ENCODE results near the gene BNC2. TPM values are rescaled to one million over a fixed set of nuclear protein-coding genes. Genes with fewer than 3 reads are reported as not detected.

Gene BNC2
- polyA plus RNA-seq, 4 donors = 0.81 to 11.1 (median 1.3) TPM; not detected in 1

DNA sequence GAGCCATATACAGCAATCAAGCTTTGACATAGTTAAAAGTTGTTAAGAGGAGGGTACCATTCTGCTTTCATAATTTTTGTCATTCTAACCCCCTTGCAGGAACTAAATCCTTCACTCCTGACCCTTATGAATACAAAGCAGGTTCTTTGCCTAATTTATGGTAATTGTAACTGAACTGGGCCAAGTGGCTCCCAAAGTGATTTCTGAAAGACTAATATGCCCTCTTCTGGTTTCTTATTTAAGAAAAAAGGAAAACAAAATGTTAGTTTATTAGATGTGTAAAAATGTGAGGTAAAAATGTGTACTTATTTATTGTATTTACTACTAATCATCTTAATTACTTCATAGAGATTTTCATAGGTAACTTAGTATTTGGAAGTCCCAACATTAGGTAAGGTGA lies 268.5 kb downstream of the BNC2 start:
- H3K9me3 ChIP-seq (ENCODE audit: control insufficient read depth in 2 of 2, insufficient read depth in 1 of 2, low read depth in 1 of 2, low read length in 1 of 2) = no peaks in the 10 kb centered on the region
- H3K4me1 ChIP-seq (ENCODE audit: control insufficient read depth in 3 of 3, insufficient read depth in 2 of 3, low read depth in 1 of 3, low read length in 2 of 3) = no peaks in the 10 kb centered on the region
- no peak for DNase-seq
- H3K27ac ChIP-seq (ENCODE audit: low read depth in 1 of 3, low read length in 2 of 3) = no peak overlapping the region
- no peaks in the 10 kb centered on the region for H3K27me3 ChIP-seq (ENCODE audit: control insufficient read depth in 3 of 3, insufficient read depth in 3 of 3, low read length in 3 of 3)
- no peak overlapping the region for H3K4me3 ChIP-seq (ENCODE audit: low read depth in 1 of 3, low read length in 3 of 3)
- no peak for FAIRE-seq
- no peaks in the 10 kb centered on the region for H3K36me3 ChIP-seq (ENCODE audit: control insufficient read depth in 3 of 3, insufficient read depth in 2 of 3, low read depth in 1 of 3, low read length in 3 of 3)

DNA sequence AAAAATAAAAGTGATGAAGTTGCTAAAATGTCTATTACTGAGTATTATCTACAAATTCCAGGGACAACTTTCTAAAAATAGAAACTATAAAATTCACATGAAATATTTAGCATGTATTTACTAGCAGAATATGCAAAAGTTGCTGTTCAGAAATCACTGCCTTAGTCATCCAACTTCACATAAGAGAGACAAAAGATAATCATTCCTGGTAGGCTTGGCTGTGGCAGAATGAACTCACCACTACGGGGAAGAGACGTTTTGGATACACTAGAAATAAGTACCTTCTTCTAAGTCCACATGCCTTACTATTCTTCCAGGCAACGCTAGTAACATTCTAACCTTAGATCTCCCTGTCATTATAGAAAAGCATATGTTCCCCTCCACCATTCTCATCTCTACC lies 272.2 kb downstream of the BNC2 start:
- no peaks in the 10 kb centered on the region for H3K36me3 ChIP-seq (ENCODE audit: control insufficient read depth in 3 of 3, insufficient read depth in 2 of 3, low read depth in 1 of 3, low read length in 3 of 3)
- FAIRE-seq = no peak

DNA sequence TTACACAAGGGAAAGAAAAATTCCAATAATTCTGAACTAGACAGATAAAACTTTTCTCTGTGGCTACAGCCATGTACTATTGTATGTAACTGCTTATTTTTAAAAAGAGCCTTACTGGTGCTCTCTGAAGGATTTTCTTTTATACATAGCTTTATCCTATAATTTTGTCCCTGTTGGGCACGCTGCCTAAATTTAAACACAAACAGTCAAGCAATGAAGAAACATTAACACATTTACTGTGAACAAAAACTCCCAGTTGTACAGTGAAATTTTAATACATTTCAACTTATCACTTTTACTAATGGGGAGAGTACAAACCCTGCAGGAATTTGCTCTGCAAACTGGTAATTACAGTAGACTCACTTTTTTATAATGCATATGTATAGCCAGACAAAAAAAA lies 273.3 kb downstream of the BNC2 start:
- Histone ChIP-seq H3K9me3 (ENCODE audit: control insufficient read depth in 2 of 2, insufficient read depth in 1 of 2, low read depth in 1 of 2, low read length in 1 of 2) (no peaks in the 10 kb centered on the region), H3K4me1 (ENCODE audit: control insufficient read depth in 3 of 3, insufficient read depth in 2 of 3, low read depth in 1 of 3, low read length in 2 of 3) (no peaks in the 10 kb centered on the region), H3K4me3 (ENCODE audit: low read depth in 1 of 3, low read length in 3 of 3) (no peak overlapping the region), H3K36me3 (ENCODE audit: control insufficient read depth in 3 of 3, insufficient read depth in 2 of 3, low read depth in 1 of 3, low read length in 3 of 3) (no peaks in the 10 kb centered on the region), H3K27me3 (ENCODE audit: control insufficient read depth in 3 of 3, insufficient read depth in 3 of 3, low read length in 3 of 3) (no peaks in the 10 kb centered on the region), H3K27ac (ENCODE audit: low read depth in 1 of 3, low read length in 2 of 3) (no peak overlapping the region)
- no peak for DNase-seq
- 71 to 95% (median 79%) methylated on average over 1 of the region's 1 CpG for WGBS, 3 donors
- no peak for FAIRE-seq

More for the DNA sequence above, 272.2 kb downstream of the BNC2 start:
- no peak for DNase-seq
- WGBS, 3 donors = 72 to 74% (median 73%) methylated on average over 3 of the region's 3 CpGs
- H3K4me1 ChIP-seq (ENCODE audit: control insufficient read depth in 3 of 3, insufficient read depth in 2 of 3, low read depth in 1 of 3, low read length in 2 of 3) = no peaks in the 10 kb centered on the region
- H3K9me3 ChIP-seq (ENCODE audit: control insufficient read depth in 2 of 2, insufficient read depth in 1 of 2, low read depth in 1 of 2, low read length in 1 of 2) = no peaks in the 10 kb centered on the region
- no peaks in the 10 kb centered on the region for H3K27me3 ChIP-seq (ENCODE audit: control insufficient read depth in 3 of 3, insufficient read depth in 3 of 3, low read length in 3 of 3)
- no peak overlapping the region for H3K4me3 ChIP-seq (ENCODE audit: low read depth in 1 of 3, low read length in 3 of 3)
- H3K27ac ChIP-seq (ENCODE audit: low read depth in 1 of 3, low read length in 2 of 3) = no peak overlapping the region

DNA sequence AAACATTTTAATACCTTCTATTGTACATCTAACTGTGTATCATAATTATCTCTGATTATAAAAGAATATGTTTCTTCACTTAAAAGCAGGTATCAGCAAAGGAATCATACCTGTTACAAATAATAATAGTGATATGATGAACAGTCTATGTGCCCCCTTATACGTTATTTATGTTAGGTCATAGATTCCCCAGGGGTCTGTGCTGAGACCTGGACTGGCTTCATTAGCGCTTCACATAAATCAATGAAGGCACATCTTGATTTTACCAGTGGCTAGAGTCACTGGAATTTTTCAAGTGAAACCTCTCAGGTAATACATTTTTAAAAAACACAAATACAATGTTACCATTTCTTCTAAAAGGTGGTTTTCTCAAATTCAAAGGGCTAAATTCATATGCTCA lies 275.2 kb downstream of the BNC2 start:
- WGBS, 3 donors = 90 to 93% (median 90%) methylated on average over 2 of the region's 2 CpGs
- DNase-seq = no peak
- Histone ChIP-seq H3K4me3 (ENCODE audit: low read depth in 1 of 3, low read length in 3 of 3) (no peak overlapping the region), H3K27me3 (ENCODE audit: control insufficient read depth in 3 of 3, insufficient read depth in 3 of 3, low read length in 3 of 3) (no peaks in the 10 kb centered on the region), H3K9me3 (ENCODE audit: control insufficient read depth in 2 of 2, insufficient read depth in 1 of 2, low read depth in 1 of 2, low read length in 1 of 2) (no peaks in the 10 kb centered on the region), H3K4me1 (ENCODE audit: control insufficient read depth in 3 of 3, insufficient read depth in 2 of 3, low read depth in 1 of 3, low read length in 2 of 3) (no peaks in the 10 kb centered on the region), H3K27ac (ENCODE audit: low read depth in 1 of 3, low read length in 2 of 3) (no peak overlapping the region), H3K36me3 (ENCODE audit: control insufficient read depth in 3 of 3, insufficient read depth in 2 of 3, low read depth in 1 of 3, low read length in 3 of 3) (no peaks in the 10 kb centered on the region)
- FAIRE-seq = no peak

DNA sequence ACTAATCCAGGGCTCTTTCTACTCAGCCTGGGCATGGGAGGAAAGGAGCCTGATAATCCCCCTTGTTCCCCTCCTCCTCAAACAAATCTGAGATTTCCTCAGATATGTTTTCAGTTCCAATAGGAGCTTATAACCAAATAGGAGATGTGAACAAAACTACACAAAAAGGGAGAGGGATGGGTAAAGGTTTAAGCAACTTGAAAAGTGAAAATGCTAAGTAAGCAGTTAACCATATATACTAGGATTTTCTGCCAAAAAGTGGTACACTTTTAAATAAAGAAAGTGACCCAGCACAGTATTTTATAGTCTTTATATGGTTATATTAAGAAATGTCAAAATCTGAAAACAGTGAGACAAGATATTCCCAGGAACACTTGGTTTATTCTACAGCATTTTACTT lies 275.7 kb downstream of the BNC2 start:
- Histone ChIP-seq H3K4me1 (ENCODE audit: control insufficient read depth in 3 of 3, insufficient read depth in 2 of 3, low read depth in 1 of 3, low read length in 2 of 3) (no peaks in the 10 kb centered on the region), H3K36me3 (ENCODE audit: control insufficient read depth in 3 of 3, insufficient read depth in 2 of 3, low read depth in 1 of 3, low read length in 3 of 3) (no peaks in the 10 kb centered on the region), H3K27me3 (ENCODE audit: control insufficient read depth in 3 of 3, insufficient read depth in 3 of 3, low read length in 3 of 3) (no peaks in the 10 kb centered on the region), H3K9me3 (ENCODE audit: control insufficient read depth in 2 of 2, insufficient read depth in 1 of 2, low read depth in 1 of 2, low read length in 1 of 2) (no peaks in the 10 kb centered on the region), H3K27ac (ENCODE audit: low read depth in 1 of 3, low read length in 2 of 3) (no peak overlapping the region), H3K4me3 (ENCODE audit: low read depth in 1 of 3, low read length in 3 of 3) (no peak overlapping the region)
- FAIRE-seq (no peak), DNase-seq (no peak)

DNA sequence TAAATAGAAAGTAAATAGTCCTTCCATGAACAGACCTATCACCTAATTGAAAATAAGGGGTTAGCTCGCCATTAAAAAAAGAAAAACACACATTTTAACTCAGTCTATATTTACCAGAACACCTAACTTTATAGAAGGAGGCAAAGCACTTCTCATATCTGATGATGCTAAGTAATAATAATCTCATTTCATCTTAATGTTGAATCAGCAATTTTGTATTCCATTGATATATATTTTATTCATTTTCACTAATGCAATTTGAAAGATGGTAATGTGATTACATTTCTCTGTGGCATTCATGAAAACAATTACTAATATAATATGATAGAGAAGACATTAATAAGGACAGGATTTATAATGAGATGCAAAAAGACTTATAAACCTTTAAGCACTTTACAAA lies 276.7 kb downstream of the BNC2 start:
- no peak overlapping the region for H3K27ac ChIP-seq (ENCODE audit: low read depth in 1 of 3, low read length in 2 of 3)
- no peaks in the 10 kb centered on the region for H3K9me3 ChIP-seq (ENCODE audit: control insufficient read depth in 2 of 2, insufficient read depth in 1 of 2, low read depth in 1 of 2, low read length in 1 of 2)
- H3K27me3 ChIP-seq (ENCODE audit: control insufficient read depth in 3 of 3, insufficient read depth in 3 of 3, low read length in 3 of 3) = no peaks in the 10 kb centered on the region
- no peak for DNase-seq
- FAIRE-seq = no peak
- no peaks in the 10 kb centered on the region for H3K4me1 ChIP-seq (ENCODE audit: control insufficient read depth in 3 of 3, insufficient read depth in 2 of 3, low read depth in 1 of 3, low read length in 2 of 3)
- H3K36me3 ChIP-seq (ENCODE audit: control insufficient read depth in 3 of 3, insufficient read depth in 2 of 3, low read depth in 1 of 3, low read length in 3 of 3) = no peaks in the 10 kb centered on the region
- H3K4me3 ChIP-seq (ENCODE audit: low read depth in 1 of 3, low read length in 3 of 3) = no peak overlapping the region
- 71 to 79% (median 72%) methylated on average over 1 of the region's 1 CpG for WGBS, 3 donors

DNA sequence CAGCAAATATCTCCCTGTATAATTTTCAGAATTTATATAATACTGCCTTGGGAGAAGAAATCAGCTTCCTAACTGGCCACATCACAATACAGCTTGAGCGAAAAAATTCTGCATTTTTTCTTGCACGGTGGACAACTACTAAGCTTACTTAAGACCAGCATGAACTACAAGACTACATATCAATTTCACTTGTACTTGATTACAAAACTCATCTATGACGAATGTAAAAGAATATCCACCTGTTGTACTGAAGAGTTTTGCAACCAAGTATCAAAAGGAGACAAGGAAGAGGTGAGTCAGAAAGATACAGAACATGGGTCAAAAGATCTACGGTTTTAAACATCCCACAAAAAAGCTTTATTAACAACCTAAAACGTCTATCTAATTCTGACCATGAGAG lies 279.4 kb downstream of the BNC2 start:
- Histone ChIP-seq H3K27me3 (ENCODE audit: control insufficient read depth in 3 of 3, insufficient read depth in 3 of 3, low read length in 3 of 3) (no peaks in the 10 kb centered on the region), H3K4me1 (ENCODE audit: control insufficient read depth in 3 of 3, insufficient read depth in 2 of 3, low read depth in 1 of 3, low read length in 2 of 3) (no peaks in the 10 kb centered on the region), H3K36me3 (ENCODE audit: control insufficient read depth in 3 of 3, insufficient read depth in 2 of 3, low read depth in 1 of 3, low read length in 3 of 3) (no peaks in the 10 kb centered on the region), H3K4me3 (ENCODE audit: low read depth in 1 of 3, low read length in 3 of 3) (no peak overlapping the region), H3K9me3 (ENCODE audit: control insufficient read depth in 2 of 2, insufficient read depth in 1 of 2, low read depth in 1 of 2, low read length in 1 of 2) (no peaks in the 10 kb centered on the region), H3K27ac (ENCODE audit: low read depth in 1 of 3, low read length in 2 of 3) (no peak overlapping the region)
- DNase-seq = no peak
- FAIRE-seq = no peak
- 60 to 68% (median 64%) methylated on average over 5 of the region's 5 CpGs for WGBS, 3 donors

DNA sequence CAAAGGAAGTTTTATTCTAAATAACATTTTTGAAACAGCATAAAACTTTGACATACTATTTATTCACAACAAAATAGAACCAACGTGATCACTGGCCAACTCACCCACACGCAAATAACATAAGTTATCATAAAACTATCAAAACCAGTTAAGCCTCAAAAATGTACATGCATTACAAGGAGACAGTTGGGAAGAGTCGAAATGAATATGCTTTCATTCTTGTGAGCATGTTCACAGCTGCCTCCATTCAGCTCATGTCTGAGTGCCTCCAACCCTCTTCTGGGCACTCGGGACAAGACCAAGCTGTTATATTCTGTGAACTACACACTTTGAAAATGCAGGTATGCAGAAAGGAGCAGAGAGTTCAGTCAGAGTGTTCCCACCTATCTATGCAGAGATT lies 284.9 kb downstream of the BNC2 start:
- Histone ChIP-seq H3K27ac (ENCODE audit: low read depth in 1 of 3, low read length in 2 of 3) (no peak overlapping the region), H3K27me3 (ENCODE audit: control insufficient read depth in 3 of 3, insufficient read depth in 3 of 3, low read length in 3 of 3) (no peaks in the 10 kb centered on the region), H3K9me3 (ENCODE audit: control insufficient read depth in 2 of 2, insufficient read depth in 1 of 2, low read depth in 1 of 2, low read length in 1 of 2) (no peaks in the 10 kb centered on the region), H3K4me3 (ENCODE audit: low read depth in 1 of 3, low read length in 3 of 3) (no peak overlapping the region), H3K36me3 (ENCODE audit: control insufficient read depth in 3 of 3, insufficient read depth in 2 of 3, low read depth in 1 of 3, low read length in 3 of 3) (no peaks in the 10 kb centered on the region), H3K4me1 (ENCODE audit: control insufficient read depth in 3 of 3, insufficient read depth in 2 of 3, low read depth in 1 of 3, low read length in 2 of 3) (no peaks in the 10 kb centered on the region)
- 72 to 79% (median 77%) methylated on average over 4 of the region's 4 CpGs for whole genome bisulfite sequencing, 3 donors
- DNase-seq (no peak), FAIRE-seq (no peak)

DNA sequence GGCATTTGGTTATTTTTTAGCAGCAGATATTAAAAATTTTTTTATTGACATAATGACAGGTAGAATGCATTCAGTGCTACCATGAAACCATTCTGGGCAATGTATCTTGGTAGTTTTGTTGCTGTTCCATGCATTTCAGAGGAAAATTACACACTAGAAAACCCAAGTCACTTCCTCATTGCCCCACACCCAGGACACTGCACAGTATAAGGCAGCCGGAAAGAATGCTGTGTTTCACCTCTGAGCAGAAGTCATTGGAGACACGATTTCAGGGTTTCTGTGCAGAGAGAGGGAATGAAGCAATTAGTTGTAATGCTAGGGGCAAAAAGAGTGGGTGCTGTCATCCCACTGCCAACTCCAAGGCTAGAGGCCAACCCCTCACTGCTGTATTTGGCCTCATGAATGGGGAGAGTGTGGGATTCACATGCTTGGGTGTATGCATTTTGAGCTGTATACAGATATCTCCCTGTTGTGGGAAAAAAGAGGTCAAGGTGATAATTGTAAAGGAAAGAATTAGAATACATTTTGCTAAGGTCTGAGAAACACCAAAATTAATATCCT lies 290.5 kb downstream of the BNC2 start:
- Histone ChIP-seq H3K36me3 (ENCODE audit: control insufficient read depth in 3 of 3, insufficient read depth in 2 of 3, low read depth in 1 of 3, low read length in 3 of 3) (no peaks in the 10 kb centered on the region), H3K4me3 (ENCODE audit: low read depth in 1 of 3, low read length in 3 of 3) (no peak overlapping the region), H3K27me3 (ENCODE audit: control insufficient read depth in 3 of 3, insufficient read depth in 3 of 3, low read length in 3 of 3) (no peaks in the 10 kb centered on the region), H3K27ac (ENCODE audit: low read depth in 1 of 3, low read length in 2 of 3) (no peak overlapping the region), H3K4me1 (ENCODE audit: control insufficient read depth in 3 of 3, insufficient read depth in 2 of 3, low read depth in 1 of 3, low read length in 2 of 3) (no peaks in the 10 kb centered on the region), H3K9me3 (ENCODE audit: control insufficient read depth in 2 of 2, insufficient read depth in 1 of 2, low read depth in 1 of 2, low read length in 1 of 2) (no peaks in the 10 kb centered on the region)
- FAIRE-seq (no peak), DNase-seq (peak in 1 of 2 donors; percentile 7)
- WGBS, 3 donors = 46 to 60% (median 46%) methylated on average over 2 of the region's 2 CpGs
